A673 (cell line): ENCODE measurements around the gene CHAD. TPM values are rescaled to one million over a fixed set of nuclear protein-coding genes. Genes with fewer than 3 reads are reported as not detected.

Experiments used
- BruUV-seq: library from RNA; stranded (reverse); fragments of 400-500 nt; replicated peaks from 2 replicates; lab custom pipeline; 2021; lab: Mats Ljungman, UMichigan
- CTCF ChIA-PET: fragments of 300-600 bp; sonication (Branson Sonifier 250); formaldehyde crosslinking; loops from one replicate; lab custom pipeline; 2022; ENCODE audit warnings: antibody characterized with exemption; lab: Charles Lee
- POLR2A ChIA-PET: fragments of 300-600 bp; sonication (Branson Sonifier 250); formaldehyde crosslinking; loops from one replicate; lab custom pipeline; 2022; ENCODE audit warnings: antibody characterized with exemption; ENCODE audit not compliant: low non-redundant PET; lab: Charles Lee
- DNase-seq: peaks from one replicate; pipeline ENCODE4 v3.0.0-alpha.2; 2015; ENCODE audit warnings: low spot score
- H3K27ac ChIP-seq: fragments of 200-600 bp; sonication (generic); 2 replicates; pipeline ENCODE4 v1.5.1; 2016; ENCODE audit warnings: mixed run types, low read depth, mild to moderate bottlenecking, mixed read lengths, antibody characterized with exemption, low read length; ENCODE audit not compliant: poor library complexity, severe bottlenecking
- H3K27me3 ChIP-seq: fragments of 200-600 bp; sonication (generic); replicated peaks from 2 replicates; pipeline ENCODE4 v1.6.1; 2017; ENCODE audit warnings: mixed run types, low read depth, mild to moderate bottlenecking, mixed read lengths, antibody characterized with exemption, low read length; ENCODE audit not compliant: insufficient read depth, poor library complexity
- H3K36me3 ChIP-seq: fragments of 200-600 bp; sonication (generic); 2 replicates; pipeline ENCODE4 v1.6.1; 2016; ENCODE audit warnings: mixed run types, mild to moderate bottlenecking, mixed read lengths, antibody characterized with exemption, low read length; ENCODE audit not compliant: insufficient read depth, poor library complexity, severe bottlenecking
- H3K4me1 ChIP-seq: fragments of 200-600 bp; sonication (generic); 2 replicates; pipeline ENCODE4 v1.6.1; 2017; ENCODE audit warnings: mixed run types, mild to moderate bottlenecking, mixed read lengths, antibody characterized with exemption, low read length; ENCODE audit not compliant: insufficient read depth, poor library complexity, severe bottlenecking
- H3K4me3 ChIP-seq: fragments of 200-600 bp; sonication (generic); 2 replicates; pipeline ENCODE4 v1.5.1; 2016; ENCODE audit warnings: low read depth, mixed run types, mild to moderate bottlenecking, mixed read lengths, low read length; ENCODE audit not compliant: poor library complexity, severe bottlenecking
- H3K9me3 ChIP-seq: fragments of 200-600 bp; sonication (generic); 2 replicates; pipeline ENCODE4 v1.6.1; 2016; ENCODE audit warnings: mixed run types, low read depth, mild to moderate bottlenecking, mixed read lengths, antibody characterized with exemption, low read length; ENCODE audit not compliant: poor library complexity, severe bottlenecking
- CTCF ChIP-seq: fragments of 300-800, 200-600 bp; sonication (generic); conservative IDR thresholded peaks from 2 replicates; pipeline ENCODE4 v1.5.1; 2017; ENCODE audit warnings: low read depth, mild to moderate bottlenecking, antibody characterized with exemption, low read length, moderate library complexity, mixed read lengths
- EZH2 ChIP-seq: fragments of 200-600 bp; sonication (generic); IDR thresholded peaks from 2 replicates; pipeline ENCODE4 v1.6.1; 2017; ENCODE audit warnings: borderline replicate concordance, low read depth, mild to moderate bottlenecking, mixed read lengths, antibody characterized with exemption, low read length; ENCODE audit not compliant: poor library complexity, severe bottlenecking
- intact Hi-C: fragments of 100-400 bp; cut with micrococcal nuclease; formaldehyde crosslinking; loops from one replicate; pipeline ENCODE4 v1.10.0; 2022; ENCODE audit not compliant: unreplicated experiment
- total RNA-seq: library from RNA; stranded (reverse); gene quantifications from 2 replicates; pipeline ENCODE4 v1.2.3, GENCODE V29; 2021

Gene CHAD
- total RNA-seq, 1 experiment from 2014 or later: not detected

DNA sequence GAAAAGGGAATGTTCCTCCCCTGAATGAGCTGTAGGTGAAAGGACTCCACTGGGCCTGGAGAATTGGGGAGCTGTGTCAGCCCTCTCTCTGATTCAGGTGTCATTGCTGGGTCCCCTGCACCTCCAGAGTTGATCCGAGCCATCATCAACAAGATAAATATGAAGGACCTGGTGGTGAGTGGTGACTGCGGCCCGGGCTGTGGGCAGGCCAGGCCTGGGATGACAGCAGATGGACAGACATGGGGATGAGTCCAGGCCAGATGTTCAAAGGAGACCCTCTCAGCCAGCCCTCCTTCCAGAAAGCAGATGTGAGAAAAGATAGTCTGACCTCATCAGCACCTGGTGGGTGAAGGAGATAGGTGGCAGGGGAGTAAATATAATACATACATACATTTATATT, 4.6 kb downstream of the CHAD start:
- Histone ChIP-seq H3K4me1 (peaks cover 13% of the 10 kb centered on the region), H3K9me3 (no peaks in the 10 kb centered on the region), H3K36me3 (no peaks in the 10 kb centered on the region), H3K27me3 (peaks cover 9% of the 10 kb centered on the region), H3K4me3 (no peak overlapping the region), H3K27ac (no peak overlapping the region)
- intact Hi-C loops: no loop called here
- TF ChIP-seq EZH2: no peak
- TF ChIP-seq CTCF: no peak
- ChIA-PET POLR2A (no interaction called here), CTCF (no interaction called here)
- BruUV-seq: no TSS peak
- no peak for DNase-seq

DNA sequence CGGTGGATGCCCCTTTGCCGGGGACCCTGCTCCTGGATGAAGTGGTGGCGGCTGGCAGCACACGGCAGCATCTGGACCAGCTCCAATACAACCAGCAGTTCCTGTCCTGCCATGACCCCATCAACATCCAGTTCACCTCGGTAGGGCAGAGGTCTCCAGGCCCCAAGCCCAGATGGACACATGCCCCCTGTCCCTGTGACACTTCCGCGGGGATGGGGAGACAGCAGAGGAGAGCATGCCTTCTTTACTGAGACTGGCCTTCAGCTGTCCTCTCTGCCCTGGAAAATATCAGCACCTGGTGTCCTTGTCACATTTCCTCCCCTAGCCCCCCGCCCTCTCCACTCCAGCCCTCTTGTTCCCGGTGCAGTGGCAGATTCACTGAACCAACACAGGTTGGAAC, 6.2 kb downstream of the CHAD start:
- BruUV-seq: no TSS peak
- peaks cover 9% of the 10 kb centered on the region for H3K4me1 ChIP-seq
- DNase-seq: no peak
- H3K4me3 ChIP-seq: no peak overlapping the region
- TF ChIP-seq EZH2: no peak
- no peak for TF ChIP-seq CTCF
- no peaks in the 10 kb centered on the region for H3K27me3 ChIP-seq
- H3K9me3 ChIP-seq: no peaks in the 10 kb centered on the region
- no peaks in the 10 kb centered on the region for H3K36me3 ChIP-seq
- H3K27ac ChIP-seq: no peak overlapping the region
- ChIA-PET POLR2A (no interaction called here), CTCF (no interaction called here)
- intact Hi-C loops: no loop called here

DNA sequence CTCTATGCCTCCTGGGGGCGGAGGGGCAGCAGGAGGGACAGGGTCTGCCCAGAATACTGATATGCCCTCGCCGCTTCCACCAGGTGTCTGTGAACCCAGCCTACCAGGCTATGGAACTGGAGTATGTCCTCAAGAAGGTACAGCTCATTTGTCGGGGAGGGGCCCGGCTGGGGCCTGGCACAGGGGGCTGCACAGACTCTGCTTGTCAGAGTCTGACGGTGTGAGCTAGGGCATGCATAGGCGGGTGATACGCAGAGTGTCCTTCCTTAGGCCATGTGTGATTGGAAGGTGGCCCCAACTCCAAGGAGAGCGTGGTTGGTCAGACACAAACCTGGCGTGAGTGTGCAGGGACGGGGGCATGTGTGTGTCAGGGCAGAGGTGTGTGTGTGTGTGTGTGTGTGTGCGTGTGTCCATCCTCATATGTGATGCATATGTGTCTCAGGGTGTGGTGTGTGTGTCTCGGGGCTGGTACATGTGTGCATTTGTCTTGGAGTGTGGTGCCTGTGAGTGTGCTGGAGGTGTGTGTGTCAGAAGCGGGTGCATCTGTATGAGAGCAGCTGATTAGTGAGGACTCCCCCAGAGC, 7.0 kb downstream of the CHAD start:
- BruUV-seq: no TSS peak
- CTCF ChIA-PET: no interaction called here

More for the DNA sequence above, 7.0 kb downstream of the CHAD start:
- Histone ChIP-seq H3K4me1 (peaks cover 9% of the 10 kb centered on the region), H3K4me3 (no peak overlapping the region), H3K9me3 (no peaks in the 10 kb centered on the region), H3K36me3 (no peaks in the 10 kb centered on the region), H3K27me3 (no peaks in the 10 kb centered on the region), H3K27ac (no peak overlapping the region)
- no peak for DNase-seq
- POLR2A ChIA-PET: no interaction called here
- intact Hi-C loops: no loop called here
- TF ChIP-seq EZH2 (no peak), CTCF (no peak)
